ENCODE measurements around the gene RUFY2.
"Not testable (repeated sequence)": the region's sequence is repeated elsewhere in the genome, so short reads cannot be mapped to it uniquely, and the experiment has no call there.

The RUFY2 gene

GRCh38 chr10:68362590-68362989, 44.5 kb downstream of the RUFY2 start:
- no peak for DNase-seq

DNA sequence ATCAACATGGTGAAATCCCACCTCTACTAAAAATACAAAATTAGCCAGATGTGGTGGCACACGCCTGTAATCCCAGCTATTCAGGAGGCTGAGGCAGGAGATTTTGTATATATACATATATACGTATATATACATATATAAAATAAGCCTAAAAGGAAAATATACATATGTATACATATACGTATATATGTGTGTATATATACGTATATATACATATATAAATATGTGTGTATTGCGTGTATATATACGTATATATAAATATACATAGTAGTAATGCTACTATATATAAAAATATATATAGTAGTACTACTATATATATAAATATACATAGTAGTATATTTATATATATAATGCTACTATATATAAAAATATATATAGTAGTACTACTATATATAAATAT, 47.9 kb downstream of the RUFY2 start:
- DNase-seq: no peak

DNA sequence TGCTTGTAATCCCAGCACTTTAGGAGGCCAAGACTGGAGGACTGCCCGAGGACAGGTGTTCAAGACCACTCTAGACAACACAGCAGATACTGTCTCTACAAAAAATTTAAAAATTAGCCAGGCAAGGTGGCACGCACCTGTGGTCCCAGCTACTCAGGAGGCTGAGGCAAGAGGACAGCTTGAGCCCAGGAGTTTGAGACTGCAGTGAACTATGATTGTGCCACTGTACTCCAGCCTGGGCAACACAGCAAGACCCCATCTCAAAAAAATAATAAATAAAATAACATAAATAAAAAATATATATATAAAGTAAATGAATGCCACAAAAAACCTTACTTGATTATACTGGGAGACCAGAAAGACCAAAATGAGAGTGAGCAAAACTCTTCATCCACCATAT, 53.5 kb downstream of the RUFY2 start:
- DNase-seq: no peak

GRCh38 chr10:68348265-68348741, 58.8 kb downstream of the RUFY2 start:
- DNase-seq: peak; percentile 30

- DNase-seq: no peak
Observed at GRCh38 chr10:68346774-68347173, 60.3 kb downstream of the RUFY2 start.

GRCh38 chr10:68345621-68346020, 61.5 kb downstream of the RUFY2 start:
- no peak for DNase-seq

GRCh38 chr10:68342909-68343516, 64.1 kb downstream of the RUFY2 start:
- no peak for DNase-seq

GRCh38 chr10:68340358-68341080, 66.6 kb downstream of the RUFY2 start:
- no peak for DNase-seq

DNA sequence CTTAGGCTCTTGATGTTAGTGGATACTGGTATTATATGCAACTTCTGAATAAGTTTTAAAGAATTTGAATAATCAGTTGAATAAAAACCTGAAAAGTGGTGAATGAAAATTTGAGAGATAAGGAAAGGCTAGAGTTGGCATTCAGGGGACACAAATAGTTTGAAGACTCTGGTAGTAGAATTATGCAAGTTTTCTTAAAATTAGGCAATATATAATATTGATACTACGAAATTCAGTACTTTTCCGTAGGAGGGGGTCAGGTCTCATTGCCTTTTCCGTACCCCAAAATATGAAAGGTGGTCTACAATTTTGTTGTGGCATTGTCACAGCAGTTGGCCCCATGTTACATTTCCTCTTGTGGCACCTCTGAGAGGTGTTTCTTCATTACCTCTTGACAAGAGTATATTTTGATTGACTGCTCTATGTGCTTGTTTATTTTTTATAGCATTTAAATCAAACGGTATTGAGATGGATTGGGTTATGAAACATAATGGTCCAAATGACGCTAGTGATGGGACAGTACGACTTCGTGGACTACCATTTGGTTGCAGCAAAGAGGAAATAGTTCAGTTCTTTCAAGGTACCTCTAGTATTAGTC, 70.2 kb downstream of the RUFY2 start:
- no peak for DNase-seq

DNA sequence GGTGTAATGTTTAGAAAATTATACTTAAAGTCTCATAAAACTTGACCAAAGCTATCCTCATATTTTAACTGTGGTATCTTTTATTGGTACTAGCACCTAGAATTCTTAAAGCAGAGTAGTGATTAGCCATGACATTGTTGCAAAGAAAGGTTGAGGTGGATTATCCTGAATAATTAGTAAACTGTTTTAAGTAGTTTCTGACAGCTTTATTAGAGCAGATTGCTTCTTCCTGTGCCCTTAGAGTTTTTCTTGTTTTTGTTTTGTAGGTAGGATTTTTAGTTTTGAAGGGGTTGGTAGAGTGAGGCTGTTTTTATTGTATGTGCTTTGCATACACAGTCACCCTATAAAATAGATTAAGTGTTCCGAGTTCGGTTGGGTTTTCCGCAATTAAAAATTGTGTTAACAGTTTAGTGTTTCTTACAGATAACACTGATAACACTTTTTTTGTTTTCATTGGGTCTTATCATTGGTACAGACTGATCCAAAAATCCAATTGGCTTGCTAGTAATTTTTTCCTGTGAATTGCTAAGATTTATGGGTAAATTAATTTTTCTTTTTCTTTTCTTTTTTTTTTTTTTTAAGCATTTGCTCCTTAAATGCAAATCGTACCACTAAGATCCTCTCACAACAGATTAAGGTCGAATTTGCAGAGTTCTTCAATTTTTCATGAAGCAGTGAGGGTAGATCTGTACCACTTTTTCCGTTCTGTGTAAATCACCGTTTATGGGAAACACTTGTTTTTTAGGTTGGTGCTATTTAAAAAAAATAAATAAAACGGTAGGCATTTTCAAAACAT, 72.2 kb downstream of the RUFY2 start:
- no peak for DNase-seq

DNA sequence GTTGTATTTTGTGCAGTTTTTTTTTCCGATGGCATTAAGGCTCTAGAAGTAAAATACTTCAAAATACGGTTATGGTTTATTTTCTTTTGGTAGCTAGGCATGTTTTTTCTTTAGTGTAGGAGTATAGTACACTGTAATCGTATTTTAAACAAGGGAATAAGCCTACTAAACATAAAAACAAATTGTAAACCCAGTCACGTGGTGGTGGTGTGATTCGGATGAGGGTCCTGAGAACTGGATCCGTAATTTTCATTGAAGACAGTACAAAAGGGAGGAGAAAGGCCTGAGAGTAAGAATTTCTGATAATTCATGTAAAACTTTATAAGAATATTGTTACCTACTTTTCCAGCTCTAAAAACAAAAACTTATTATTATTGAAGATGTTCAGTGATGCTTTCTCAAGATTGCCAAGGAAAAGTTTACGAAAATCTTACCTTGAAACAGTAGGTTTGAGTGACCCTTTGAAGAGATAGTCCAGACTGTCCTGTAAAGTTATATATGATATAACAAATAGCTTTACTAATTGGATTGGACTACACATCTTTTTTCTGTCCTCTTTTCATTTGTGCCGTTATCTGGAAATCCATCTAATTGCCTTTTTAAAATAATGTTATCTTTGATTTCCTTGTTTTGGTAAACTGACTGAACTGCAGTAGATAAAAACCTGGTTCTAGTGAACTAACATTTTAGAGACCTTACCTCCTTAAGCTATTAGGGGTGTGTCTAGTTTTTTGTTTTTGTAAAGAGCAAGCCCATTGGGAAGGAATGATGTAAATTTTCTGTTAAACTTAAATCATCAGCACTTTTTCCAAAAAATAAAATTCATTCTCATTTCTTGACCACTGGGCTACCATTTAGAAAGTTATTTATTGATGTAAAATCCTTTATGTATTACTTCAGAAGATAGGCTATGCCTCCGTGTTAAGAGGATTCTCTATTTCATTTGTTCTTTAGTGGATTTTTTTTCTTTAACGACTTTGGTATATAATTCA, 73.3 kb downstream of the RUFY2 start:
- no peak for DNase-seq

GRCh38 chr10:68333058-68333395, 74.0 kb downstream of the RUFY2 start:
- no peak for DNase-seq

DNA sequence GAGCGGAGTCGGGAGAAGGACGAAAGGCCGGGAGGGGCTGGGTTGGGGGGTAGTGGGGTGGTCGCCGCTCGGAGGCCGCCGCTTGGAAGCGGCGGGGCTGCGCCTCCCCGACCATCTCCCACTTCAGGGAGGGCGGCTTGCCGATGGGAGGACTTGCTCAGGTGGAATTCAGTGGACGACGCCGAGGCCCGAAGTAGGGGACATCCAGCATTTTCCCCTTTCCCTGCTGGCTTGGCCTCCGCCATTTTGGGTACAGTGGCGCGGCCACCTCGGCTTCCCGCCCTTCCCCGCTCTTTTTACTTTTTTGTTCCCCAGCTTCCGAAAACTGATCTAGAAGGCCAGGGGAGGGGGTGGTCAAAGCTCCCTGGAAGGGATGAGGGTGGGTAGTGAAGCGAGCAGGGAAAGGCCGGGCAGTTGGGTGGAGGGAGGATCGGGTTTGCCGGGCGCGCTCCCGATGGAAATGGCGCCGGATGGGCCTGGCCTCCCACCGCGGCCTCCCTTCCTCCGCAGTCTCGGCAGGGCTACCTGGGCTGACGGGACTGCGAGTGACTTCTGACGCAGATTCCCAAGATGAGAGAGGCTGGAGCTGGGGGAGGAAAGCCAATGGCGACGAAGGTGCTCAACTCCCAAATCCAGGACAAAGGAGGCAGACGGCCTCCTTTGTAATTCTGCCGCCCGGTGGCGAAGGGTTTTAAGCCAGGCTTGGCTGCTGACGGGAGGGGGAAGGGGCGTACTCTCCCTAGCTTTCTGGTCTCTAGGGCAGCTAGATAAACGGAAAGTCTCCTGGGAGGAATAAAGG, 74.6 kb downstream of the RUFY2 start, which contains the start of gene PBLD:
PBLD (minus strand) TSS at position 670 of the 799 bp plus-strand sequence. CDS start 26,084 bp downstream, outside the sequence.
- DNase-seq: peak; percentile 84

DNA sequence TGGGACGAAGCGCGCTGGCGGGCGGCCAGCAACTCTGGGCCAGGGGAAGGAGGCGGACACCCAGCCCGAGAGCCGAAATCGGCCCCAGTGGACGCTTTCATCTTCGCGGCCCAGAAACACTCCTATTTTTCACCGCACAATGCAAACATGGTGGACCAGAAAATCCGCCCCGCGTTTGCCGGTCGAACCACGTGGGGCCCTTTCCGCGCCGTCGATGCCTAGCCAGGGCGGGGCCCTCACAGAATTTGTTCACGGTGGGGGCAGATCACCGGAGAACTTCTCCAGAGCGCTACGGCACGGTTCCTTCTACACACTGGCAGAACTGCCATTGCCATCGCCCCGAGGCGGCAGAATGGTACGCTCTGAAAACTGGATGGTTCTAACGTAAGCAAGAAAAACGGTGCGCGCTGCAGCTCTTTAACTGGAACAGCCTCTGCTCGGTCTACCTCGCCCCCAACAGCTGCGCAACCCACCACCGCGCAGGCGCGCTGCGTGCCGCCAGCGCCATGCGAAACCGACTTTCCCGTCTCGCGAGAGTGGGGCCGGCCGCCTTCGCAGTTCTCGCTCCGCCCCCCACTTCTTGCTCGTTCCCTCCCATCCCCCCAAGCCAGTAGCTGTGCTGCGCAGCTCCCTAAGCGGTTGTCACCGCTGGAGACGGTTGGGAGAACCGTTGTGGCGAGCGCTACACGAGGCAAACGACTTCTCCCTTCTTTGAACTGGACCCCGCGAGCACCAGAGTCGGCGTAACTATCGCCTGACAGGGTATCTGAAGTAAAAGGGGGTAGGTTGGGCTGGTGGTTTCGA, 75.4 kb downstream of the RUFY2 start, which contains the start of gene HNRNPH3:
HNRNPH3 (plus strand) TSS at position 610 of the 804 bp plus-strand sequence. CDS start 5,158 bp downstream, outside the sequence.
- peak; percentile 99 for DNase-seq

- peak; percentile 46 for DNase-seq
Observed at GRCh38 chr10:68330852-68331454, 76.1 kb downstream of the RUFY2 start.

DNA sequence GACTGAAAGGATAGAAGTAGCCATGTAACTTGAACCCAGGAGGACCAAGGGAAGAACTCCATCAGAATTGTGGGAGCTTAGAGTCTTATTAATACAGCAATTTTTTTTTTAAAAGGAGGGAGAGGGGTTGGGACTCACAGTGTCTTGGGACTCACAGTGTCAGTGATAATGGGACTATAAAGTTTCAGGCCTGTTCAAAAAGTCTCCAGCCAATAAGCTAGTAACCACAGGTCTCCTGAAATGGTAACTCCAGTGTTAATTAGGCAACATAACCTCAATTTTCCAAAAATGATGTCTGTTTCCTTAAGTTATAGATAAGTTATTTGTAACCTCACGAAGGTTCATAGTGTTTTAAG, 77.6 kb downstream of the RUFY2 start:
- DNase-seq: no peak

- no peak for DNase-seq
Observed at GRCh38 chr10:68327889-68328786, 78.9 kb downstream of the RUFY2 start.

DNA sequence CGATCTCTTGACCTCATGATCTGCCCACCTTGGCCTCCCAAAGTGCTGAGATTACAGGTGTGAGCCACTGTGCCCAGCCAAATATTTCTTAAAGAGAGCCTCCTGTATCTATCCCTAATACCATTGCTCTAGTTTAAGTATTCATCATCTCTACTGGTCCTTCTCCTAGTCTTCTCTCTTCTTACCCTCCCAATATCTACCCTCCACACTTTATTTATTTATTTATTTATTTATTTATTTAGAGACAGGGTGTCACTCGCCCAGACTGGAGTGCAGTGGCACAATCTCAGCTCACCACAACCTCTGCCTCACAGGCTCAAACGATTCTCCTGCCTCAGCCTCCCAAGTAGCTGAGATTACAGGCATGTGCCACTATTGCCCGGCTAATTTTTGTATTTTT, 82.7 kb downstream of the RUFY2 start:
- DNase-seq: not testable (repeated sequence)

Measured in left hindlimb (tissue), 1 donor.